Activated CD4-positive, alpha-beta T cell treated with anti-CD3 and anti-CD28 coated beads for 1 hour (primary cell): Measurements from ENCODE around the gene MAMLD1.

Experiments used
- DNase-seq: peaks from one replicate; pipeline ENCODE4 v3.0.0-alpha.2; 2020

Gene MAMLD1

DNA sequence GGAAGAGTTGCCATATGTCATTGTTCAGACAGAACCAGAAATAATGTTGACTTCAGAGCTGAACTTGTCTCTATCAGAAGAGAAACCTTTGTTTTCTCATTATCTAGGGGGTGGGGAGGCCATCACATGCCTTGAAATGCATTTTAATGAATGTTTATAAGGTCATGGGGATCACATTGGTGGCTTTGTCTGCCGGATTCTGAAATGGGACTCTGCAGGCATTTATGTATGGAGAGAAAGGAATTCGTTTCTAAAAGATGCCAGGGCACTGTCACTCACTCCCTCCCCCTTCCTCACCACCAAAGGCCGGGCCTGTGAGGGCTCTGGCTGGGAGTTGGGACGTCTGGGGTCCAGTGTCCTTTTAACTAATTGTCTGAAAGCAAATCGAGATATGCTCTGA lies 102.2 kb downstream of the MAMLD1 start:
- DNase-seq: no peak

DNA sequence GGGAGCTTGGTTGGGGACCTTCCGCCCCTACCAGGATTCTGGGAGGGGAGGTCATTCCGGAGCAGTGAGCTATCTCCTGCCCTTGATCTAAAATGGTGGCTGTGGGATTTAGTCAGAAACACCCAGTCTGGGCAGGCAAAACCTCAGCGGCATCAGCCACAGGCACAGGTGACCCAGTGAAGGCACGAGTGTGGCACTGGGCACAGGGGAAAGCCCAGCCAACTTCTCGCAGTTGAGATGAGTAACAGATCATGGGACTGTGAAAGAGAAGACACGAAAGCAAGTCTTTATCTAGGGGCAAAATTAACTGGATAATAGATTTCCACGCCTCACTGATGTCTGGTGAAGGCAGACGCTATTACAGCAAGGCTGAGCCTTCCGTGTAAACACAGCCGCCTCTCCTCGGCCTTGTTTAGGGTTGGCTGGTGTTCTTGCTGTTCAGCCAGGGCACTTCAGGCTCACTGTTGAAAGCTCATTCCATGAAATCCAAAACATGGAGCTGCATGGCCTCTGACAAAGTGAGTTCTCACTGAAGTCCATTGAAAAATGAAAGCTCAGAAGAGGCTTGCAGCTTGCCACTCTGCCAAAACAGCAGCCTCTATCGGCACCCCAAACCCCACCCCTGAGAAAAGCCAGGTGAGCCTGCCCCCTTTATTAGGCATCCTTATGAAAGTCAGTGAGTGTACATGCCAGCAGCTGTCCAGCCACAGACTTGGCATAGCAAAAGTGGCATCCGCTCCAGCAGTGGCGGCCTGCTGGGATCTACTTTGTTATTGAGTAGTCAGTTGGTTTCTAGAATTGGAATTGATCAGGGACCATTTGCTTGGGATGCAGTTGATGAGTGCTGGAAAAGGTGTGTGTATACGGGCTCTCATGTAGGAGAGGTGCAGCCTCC lies 103.0 kb downstream of the MAMLD1 start:
- no peak for DNase-seq

DNA sequence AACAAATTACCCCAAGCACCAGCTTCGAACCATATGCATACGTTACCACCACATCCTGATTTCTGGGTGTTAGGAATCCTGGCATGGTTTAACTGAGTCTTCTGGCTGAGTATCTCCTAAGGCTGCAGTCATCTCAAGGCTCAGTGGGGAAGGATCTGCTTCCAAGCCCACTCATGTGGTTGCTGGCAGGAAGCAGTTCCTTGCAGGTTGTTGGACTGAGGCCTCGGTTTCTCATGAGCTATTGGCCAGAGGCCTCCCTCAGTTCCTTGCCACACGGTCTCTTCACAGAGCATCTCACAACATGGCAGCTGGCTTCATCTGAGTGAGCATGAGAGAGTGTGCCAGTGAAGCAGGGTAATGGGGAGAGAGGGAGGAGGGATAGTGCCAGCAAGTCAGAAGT lies 109.2 kb downstream of the MAMLD1 start:
- DNase-seq: no peak

DNA sequence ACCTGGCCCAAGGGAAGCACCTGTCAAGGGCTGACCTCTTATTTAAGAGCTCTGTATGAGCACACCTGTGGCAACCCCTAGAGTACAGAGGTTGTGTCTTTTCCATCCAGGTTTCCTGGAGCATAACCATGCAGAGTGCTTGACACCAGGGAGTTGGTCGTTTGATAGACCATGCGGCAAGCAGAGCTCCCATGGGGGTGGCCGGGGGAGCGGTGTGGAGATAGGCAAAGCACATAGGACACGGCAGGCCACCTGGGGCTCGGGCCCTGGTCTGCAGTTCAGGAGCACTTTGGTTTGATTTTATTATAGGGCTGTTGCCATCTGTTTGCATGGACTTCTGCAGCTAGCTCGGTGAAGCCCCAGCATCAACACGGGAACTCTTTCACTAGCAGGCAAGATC lies 110.3 kb downstream of the MAMLD1 start:
- DNase-seq: no peak

DNA sequence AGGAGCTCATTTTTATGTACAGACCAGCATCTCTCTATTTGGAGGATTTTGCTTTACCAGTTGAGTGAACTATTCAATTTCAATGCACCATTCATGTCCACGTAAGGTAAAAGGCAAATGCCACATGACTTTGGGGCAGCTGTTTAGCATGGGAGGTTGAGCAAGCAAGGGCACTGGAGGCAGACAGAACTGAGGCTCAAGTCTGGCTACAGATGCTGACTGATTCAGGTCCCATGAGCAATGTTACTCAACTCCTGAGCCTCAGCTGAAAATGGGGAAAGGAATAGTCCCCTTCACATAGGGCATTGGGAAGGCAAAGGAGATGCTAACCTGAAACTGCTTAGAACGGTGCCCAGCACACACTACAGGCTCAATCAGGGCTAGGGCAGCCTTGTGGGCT lies 112.3 kb downstream of the MAMLD1 start:
- no peak for DNase-seq

DNA sequence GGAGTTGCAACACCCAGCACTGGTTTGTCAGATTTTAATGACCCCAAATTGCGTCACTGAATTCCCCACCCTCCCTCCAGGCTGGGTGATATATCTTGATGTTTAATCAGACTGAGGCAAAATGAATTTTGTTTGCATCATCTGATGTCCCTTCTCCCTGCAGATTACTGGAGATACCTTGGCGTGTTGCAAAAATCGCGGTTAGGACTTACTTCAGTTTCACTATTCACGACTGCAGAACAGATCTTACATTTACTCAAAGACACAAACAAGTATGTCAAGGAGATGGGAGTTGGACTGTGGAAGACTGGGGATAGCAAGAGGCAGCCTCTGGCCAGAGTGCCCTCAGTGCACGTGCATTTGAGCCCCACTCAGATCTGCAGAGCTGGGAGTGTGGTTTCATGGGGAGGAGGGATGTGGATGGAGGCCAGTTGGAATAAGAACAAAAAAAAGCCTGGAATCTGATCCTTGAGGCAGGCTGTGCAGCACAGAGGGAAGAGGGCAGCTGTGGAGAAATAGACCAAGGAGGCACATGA lies 113.1 kb downstream of the MAMLD1 start:
- DNase-seq: no peak

DNA sequence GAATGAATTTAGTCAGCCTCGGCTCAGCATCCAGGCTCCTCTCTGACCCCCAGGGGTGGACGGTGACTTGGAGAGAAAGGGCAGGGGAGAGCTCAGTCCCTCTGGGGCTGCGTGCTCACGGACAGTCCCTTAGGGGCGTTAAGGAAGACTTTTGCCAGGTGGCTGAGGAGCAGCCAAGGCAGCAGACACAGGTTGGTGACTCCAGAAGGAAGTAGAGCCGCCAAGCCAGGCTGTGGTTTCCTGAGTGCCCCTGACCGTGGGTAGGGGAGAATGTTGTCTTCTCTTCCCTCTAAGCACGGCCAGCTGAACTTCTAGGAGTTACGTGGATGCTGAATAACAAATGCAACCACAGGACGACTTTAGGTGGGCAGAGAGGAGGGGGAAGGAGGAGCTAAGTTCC lies 114.3 kb downstream of the MAMLD1 start:
- DNase-seq: no peak

DNA sequence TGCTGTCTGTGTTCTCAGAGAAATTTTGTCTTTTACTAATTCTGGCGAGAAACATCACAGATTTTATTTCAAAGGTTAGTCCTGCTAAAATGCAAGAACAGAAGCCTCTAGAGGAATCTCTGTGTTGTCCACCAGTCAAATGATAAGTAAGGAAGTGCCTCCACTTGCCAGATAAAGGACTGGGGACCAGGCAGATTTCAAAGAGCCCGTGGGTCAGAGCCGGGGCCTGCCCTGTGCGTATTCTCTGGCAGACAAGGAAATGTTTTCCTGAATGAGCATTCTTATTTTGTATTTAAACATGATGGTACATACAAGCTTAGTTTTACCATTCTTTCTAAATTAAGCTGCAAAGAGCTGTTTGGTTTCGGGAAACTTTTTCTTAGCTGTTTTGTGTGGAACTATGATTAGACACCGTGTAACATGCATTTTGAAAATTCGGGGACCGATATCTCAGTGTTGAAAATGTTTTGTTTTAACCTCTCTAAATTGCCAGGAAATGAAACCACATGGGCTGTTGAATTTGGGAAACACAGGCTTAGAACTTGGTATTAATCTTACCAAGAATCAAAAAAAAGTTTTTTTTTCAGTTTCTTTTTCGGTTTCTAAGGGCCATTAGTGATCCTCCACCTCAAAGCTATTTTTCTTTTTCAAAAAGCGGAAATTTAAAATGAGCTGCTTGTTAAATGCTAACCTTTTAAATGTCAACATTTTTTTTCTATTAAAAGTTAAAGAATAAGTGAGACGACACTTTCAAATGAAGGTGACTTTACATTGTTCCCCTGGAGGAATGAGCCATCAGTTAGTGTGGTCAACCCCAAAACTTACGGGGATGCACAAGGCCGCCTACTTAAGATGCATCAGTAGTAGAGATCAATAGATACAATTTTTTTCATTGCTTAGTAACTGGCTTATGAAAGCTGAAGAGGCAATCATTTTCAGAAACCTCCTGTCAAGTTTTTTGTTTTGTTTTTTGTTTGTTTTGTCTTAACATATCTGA lies 115.7 kb downstream of the MAMLD1 start:
- DNase-seq: no peak

DNA sequence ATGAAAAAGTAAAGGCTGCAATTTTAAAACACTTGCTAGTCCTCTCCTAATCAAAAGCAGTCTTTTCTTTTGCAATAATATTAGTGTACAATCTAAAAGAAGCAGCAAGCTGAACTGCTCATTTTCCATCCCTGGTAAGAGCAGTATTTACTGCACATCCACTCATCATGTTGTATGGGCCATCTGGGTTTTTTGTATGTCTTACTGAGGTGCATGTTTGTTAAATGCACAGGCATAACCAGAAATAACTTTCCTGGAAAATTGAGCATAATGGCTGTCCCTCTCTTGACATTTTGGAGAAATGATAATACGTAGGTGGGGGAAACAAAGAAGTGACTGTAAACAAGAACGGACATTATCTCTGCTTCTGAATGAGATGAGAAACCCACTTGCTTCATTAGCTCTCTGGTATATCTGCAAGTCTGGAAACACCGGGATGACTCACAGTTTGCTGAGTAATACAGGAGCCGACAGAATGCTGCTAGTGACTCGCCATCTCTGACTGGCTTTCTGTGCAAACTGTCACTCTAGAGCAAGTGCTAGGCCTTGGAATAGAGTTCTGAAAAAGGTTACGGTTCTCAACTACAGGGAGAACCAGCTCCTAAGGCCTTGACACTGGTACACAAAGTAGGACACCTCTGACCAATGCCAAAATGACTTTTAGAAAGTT lies 119.6 kb downstream of the MAMLD1 start:
- DNase-seq: peak; percentile 13

DNA sequence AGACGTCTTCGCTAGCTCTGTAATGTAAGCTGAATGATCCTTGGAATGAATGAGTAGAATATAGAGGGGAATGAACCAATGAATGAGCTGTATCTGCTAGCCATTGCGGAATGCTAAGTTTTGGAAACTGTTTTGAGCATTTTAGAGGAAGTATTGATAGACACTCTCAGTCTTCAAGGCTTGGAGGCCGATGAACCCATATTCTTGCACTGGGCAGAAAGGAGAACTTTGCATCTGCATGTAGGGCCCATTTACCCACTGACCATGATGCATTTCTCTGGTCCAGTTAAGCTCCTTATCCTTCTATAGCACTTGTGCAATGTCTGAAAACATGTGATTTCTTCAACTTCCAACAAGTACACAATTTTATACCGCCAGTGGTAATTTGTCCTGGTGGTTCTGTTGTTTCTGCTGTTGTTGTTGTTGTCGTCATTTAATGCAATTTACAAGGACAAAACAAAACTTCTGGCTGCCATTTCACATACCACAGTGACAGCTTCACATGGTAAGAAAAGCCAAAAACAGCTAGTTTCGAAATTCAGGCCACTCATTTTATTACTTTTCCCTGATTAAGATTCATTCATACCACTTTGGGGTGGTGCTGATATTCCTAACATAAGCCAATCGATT lies 120.4 kb downstream of the MAMLD1 start:
- no peak for DNase-seq

DNA sequence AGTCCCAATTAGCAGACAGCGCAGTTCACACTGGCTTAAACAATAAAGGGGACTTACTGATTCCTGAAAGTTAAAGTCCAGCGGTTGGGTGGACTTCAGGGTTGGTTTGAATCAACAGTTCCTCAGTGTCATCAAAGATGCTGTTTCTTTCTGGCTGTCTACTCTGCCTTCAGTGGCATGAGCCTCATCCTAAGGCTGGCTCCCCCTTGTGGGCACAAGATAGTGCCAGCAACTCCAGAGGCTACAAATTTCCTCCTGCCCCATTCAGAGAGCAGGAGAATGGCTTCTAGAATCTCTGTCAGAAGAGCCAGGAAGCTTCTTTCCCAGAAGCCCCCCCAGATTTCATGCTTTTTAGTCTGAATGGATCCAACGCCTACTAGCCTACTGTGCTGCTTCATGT lies 122.9 kb downstream of the MAMLD1 start:
- DNase-seq: peak; percentile 20

DNA sequence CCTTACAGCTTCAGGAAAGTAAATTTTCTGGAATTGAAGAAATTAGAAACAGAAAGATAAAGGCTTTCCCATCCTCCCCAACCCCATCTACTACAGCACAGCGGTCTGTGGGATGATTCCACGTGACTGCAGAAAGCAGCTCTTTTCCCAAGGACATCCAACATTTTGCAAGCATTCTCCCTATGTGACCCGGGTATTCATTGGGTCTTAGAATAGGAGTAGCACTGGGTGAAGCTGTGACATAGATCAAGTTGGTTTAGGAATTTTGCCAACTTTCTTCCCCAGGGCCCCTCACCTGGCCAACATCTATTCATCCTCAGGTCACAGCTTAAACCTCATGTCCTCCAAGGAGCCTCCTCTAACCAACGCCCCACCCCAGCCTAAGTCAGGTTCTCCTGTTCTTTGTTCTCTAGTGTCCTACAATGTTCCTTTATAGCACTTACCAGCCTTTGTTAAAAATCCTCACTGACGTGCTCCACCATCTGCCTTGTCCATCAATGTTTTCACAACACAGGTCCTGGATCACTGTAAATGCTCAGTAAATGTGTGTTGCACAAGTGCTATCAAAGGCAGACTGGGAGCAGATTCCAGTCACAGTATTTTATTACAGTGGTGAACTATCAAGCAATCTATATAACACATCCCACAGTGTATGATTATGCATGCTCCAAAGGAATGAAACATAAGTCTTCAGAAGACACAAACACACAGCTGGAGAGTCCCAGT lies 124.4 kb downstream of the MAMLD1 start:
- DNase-seq: no peak

DNA sequence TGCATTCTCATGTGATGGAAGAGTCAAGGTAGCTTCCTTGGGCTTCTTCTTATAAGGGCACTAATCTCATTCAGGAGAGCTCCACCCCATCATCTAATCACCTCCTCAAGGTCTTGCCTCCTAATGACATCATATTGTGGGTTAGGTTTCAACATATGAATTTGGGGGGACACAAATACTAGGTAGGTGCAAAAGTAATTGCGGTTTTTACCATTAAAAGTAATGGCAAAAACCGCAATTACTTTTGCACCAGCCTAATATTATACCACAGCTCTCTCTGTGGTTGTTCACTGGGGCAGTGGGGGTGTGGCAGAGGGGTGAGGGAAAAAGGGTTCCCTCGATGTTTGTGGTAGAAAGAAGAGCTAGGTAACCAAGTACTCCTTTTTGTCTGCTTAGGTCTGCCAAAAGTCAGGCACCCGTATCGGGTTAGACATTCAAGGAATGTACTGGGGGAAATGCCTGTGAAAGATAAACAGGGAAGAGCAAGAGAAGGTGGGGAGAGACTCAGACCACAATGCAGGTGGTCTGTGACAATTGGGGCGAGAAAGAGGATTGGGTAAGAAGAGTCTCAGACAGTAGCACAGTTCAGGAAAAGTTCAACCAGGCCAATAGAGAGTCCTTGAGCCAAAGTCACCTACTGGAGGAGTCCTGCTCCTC lies 126.4 kb downstream of the MAMLD1 start:
- DNase-seq: no peak

DNA sequence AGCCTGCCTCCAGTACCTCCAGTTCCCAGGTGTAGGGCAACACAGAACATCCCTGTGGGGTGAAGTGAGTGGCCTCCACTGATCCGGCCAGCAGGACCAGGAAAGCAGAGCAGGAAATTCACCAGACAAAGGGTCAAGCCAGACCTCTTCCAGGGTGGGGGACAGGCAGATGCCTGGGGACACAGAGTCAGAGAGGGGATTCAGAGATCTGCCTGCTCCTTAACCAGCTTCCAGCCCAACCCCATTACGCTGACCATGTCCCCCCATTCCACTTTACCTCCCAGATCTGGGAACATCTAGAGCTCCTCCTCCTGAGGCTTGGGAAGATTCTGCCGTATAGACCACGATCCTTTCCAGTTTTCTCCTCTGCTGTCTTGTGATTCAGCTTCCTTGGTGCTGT lies 132.4 kb downstream of the MAMLD1 start:
- DNase-seq: no peak

DNA sequence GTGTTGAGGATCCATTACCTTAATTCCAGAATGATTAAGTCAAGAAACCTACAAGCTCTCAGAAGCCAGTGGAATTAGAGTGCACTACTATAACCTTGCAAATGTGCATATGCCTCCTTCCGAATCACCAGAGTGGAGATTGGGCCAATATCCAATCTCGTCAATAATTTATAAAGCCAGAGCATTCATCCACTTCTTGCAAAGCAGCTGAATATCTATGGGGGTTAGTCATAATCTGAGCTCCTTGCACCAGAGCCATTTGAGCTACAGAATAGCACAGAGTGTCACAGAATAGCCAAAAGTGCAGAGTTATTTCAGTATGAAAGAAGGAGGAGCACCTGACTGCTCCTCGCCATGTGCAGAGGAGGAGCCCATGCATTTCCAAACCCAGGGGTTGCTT lies 136.1 kb downstream of the MAMLD1 start:
- DNase-seq: no peak

DNA sequence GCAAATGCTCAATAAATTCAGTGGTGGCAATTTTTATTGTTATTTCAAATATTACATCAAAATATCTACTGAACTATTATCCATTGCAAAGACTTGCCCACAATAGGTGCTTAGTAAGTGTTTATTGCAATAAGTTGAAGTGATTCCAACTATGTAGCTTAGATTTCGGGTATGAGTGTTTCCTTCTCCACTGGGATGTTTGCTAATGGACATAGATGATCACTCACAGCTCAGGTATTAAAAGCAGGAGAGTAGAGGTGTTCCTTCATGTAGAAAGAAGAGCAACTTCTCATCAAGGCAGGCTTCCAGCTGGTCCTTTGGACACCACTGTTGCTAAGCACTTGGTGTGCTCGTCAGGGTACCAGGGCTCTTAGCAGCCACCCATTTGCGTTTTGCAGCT lies 139.0 kb downstream of the MAMLD1 start:
- DNase-seq: no peak

DNA sequence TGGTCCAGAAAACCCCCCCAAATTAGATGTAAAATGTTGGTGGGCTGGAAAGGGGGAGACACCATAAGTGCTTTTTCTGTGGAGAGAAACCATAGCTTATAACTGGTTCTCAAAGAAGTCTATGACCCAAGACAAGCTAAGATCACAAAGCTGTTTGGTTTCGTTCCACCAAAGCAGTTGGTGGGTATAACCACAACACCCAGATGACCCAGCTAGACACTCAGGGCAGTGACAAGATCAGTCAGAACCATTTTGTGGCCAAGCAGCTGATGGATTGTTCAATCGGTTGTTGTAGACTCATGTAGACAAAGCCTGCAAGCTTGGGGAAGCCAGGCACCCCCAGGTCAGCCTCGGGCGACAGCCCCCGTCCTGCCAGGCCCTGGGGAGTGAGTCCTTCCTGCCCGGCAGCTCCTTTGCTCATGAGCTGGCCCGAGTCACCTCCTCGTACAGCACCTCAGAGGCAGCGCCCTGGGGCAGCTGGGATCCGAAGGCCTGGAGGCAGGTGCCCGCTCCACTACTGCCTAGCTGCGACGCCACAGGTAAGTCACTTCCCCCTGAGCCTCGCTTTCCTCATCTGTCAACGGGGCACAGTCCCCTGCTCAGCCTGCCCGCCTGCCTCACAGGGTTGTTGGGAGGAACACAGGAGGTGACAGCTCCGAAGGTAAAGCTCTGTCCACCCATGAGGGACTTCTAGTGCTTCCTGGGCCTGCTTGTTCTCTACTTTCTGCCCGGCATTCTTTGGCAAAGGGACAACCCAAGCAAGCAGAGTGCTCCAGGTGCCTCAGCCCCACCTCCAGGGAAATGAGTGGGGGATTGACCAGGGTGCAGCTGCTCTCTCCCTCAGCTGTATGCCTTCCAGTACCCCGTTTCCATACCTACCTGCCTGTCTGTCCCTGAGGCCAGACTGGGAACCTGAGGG lies 140.1 kb downstream of the MAMLD1 start:
- DNase-seq: no peak

DNA sequence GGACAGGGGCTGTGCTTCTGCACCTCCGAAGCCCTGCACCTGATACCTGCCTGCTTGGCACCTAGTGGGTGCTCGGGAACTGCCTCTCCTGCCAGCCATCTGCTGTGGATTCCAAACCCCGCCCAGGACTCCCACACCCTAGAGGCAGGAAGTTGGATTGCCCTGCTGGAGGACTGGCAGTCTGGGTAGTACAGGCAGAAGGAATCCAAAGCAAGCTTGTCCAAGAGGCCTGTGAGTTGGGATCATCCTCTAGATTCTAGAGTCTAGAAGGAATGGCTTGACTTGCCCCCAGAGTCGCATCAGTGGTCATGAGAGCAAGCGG lies 140.7 kb downstream of the MAMLD1 start:
- no peak for DNase-seq

DNA sequence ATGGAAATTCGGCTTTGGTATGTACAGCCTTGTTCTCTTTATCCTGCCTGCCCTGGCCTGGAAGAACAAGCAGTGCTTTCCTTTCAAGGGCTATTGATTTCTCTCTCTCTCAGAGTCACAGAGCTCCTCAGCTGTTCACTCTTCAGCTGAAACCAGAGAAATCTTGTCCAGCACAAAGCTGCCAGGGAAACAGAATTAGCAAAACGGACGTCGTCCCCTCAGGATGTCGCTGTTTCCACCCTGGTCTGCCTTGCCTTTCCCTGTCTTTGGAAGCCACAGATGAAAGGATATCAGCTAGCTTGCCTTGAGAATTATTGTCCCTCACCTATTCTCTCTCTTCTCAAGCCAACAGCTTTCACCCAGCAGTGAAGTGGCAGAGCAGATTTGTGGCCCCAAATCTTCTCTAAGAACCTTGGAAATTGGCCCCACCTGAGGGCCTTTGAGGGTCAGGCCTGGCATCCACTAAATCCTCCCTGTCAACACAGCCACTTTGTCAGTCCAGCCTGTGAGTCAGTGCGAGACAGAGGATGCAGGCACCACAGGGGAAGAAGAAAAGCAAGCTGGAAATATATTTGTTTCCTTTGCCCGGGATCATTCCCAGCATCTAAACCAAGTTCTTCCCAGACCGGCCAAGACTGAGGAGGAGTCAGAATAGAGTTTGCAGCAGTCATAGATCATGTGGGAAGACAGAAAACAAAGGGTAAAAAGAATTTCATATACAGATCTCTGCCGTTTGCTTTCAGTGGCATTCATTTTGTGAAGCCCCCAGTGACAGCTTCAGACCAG lies 141.5 kb downstream of the MAMLD1 start:
- DNase-seq: no peak
